Hippocampal formation (tissue), 2 donors: ENCODE data around the gene MVK.
"Not testable (repeated sequence)": the region's sequence is repeated elsewhere in the genome, so short reads cannot be mapped to it uniquely, and the experiment has no call there.

Source experiments
- DNase-seq, 2 donors: peaks; one replicate each; lab custom pipeline; 2025; lab: John Stamatoyannopoulos, UW

MVK gene

DNA sequence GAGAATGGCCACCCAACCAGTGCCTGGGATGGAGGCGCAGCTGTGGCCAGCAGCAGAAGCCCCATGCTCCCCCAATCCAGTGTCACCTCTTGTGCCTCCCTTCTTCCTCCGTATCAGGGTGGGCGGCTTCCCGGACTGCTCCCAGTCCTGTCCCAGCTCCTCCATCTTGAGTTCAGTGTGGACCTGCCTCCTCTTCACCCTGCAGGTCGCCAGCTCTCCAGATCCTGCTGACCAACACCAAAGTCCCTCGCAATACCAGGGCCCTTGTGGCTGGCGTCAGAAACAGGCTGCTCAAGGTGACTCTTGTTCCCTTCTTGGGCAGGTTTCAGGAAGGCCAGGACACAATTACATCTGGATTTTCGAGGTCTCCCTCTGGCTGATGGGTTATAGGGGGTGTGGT lies 17.0 kb downstream of the MVK start:
- no peak for DNase-seq

DNA sequence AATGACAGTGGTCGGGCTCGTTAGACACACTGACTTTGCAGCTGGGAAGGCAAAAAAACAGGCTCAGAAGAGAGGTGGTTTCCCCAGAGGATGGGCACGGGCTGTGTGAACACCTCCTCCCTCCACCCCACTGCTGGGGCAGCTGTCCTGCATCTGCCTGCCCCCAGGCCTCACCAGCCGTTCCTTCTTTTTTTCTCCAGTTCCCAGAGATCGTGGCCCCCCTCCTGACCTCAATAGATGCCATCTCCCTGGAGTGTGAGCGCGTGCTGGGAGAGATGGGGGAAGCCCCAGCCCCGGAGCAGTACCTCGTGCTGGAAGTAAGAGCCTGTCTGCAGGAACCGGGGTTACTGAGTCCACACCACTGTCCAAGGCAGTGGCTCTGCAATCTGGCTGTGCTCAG lies 17.4 kb downstream of the MVK start:
- no peak for DNase-seq

GRCh38 chr12:109592195-109592904 lies 18.8 kb downstream of the MVK start:
- no peak for DNase-seq

DNA sequence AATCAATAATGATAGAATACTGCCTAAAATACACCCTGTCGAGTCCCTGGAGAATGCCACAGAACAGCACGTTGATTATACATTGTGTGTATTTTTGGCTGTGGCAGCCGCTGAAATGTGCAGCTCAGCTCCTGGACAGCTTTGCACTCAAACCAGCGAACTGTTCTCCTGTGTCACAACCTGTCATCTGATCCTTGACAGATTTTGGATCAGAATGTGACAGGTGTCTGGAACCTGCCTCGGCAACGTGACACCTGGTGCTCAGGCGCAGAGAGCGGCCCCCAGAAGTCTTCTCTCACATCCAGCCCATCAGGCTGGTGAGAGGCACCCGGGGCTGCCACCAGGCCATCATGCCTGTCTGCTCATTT lies 19.3 kb downstream of the MVK start:
- DNase-seq, result no peak

DNA sequence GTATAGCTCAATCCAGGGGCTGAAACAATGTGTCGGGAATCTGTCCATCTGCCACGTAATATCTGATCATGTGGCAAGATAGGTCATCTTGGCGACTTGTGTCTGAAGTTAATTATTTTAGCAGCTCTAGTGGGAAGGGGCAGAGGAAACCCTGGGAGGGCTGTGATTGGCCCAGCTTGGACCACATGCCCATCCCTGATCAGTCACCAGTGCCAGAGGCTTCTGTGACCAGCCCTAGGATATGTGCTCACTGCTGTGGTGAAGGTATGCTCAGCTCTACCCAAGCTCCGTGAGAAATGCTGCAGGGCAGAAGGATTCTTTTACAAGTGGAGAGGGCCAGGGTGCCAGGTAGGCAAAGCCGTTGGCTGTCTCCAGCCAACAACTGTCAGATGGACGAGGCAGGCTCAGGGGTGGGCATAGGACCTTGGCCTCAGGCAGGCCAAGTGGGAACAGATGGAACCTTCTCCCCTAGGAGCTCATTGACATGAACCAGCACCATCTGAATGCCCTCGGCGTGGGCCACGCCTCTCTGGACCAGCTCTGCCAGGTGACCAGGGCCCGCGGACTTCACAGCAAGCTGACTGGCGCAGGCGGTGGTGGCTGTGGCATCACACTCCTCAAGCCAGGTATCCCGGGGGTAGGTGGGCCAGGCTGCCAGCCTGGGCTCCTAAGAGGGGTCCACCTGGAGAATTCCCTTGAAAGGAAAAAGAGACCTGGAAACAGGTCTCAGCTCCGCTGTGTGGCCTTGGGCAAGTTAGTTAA lies 21.1 kb downstream of the MVK start:
- no peak for DNase-seq

GRCh38 chr12:109595321-109595902 lies 21.8 kb downstream of the MVK start:
- no peak for DNase-seq

DNA sequence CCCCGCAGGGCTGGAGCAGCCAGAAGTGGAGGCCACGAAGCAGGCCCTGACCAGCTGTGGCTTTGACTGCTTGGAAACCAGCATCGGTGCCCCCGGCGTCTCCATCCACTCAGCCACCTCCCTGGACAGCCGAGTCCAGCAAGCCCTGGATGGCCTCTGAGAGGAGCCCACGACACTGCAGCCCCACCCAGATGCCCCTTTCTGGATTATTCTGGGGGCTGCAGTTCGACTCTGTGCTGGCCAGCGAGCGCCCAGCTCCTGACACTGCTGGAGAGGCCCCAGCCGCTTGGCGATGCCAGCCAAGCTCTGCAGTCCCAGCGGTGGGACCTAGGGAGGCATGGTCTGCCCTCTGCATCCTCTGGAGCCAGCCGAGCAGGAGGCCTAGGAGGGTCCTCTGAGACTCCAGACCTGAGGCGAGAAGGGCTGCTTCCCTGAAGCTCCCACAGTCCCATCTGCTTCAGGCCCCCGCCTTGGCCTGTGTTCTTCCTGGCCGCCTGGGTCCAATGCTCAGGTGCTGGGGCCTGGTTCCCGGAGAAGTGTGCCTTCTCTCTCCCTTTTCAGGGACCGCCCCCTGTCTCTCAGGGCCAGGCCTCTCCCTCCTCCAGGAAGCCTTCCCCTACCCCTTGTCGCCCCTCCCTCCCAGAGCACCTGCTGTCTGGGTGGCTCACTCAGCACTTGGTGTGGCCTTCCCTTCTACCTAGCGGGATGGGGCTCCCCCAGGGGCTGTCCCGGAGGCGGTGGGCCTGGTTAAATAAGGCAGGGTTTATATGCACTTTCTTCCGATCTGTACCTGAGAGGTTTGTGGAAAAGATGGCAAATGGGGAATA lies 23.0 kb downstream of the MVK start:
- no peak for DNase-seq

GRCh38 chr12:109597414-109597794 lies 23.8 kb downstream of the MVK start:
- DNase-seq, result no peak

DNA sequence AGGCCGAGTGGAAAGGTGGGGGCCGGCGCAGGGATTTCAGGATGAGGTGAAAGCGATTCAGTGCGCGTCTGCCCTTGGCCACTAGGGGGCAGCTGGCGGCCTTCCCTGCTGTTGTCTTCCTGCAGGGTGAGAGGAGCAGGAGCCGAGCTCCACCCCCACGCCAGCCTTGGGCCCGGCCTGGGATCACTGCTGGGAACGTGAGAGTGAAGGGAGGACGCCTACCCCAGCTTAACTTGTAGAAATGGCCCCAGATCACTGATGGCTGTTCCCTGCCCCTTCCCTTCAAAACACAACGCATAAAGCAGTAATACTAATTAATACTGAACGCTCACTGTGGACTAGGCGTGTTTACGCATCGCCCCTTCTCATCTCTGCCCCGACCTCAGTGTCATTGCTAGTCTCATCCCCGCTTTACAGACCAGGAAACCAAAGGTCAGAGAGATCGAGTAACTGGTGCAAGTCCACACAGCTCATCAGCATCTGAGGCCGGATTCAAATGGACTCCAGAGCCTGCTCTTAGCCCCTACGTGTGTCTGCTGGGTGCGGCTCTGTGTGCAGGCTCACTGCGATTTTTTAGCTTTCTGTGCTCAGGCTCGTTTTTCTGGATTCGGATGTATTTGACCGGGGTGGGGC lies 24.3 kb downstream of the MVK start:
- DNase-seq, result peak; percentile 60 to 86

GRCh38 chr12:109598428-109598854 lies 24.8 kb downstream of the MVK start:
- no peak for DNase-seq

- no peak for DNase-seq
Measured at GRCh38 chr12:109599087-109599486, 25.5 kb downstream of the MVK start.

DNA sequence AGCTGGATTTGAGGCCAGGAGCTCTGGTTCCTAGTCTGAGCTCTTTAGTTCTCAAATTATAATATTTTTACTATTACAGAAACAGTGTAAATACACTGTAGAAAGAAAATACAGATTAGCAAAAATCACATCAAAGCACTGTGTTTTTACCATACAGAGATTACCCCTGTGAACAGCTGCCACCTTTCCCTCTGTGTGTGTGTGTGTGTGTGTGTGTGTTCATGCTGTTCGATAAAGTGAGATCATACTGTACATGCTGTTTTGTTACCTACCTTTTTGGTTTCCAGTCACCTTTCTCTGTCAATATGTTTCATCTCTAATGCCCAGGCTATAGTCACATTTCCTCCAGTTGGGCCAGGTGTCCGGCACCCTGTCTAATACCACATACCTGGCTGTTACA lies 26.9 kb downstream of the MVK start:
- no peak for DNase-seq

GRCh38 chr12:109600995-109601394 lies 27.4 kb downstream of the MVK start:
- no peak for DNase-seq

GRCh38 chr12:109601557-109601956 lies 28.0 kb downstream of the MVK start:
- DNase-seq, result no peak

- DNase-seq, result not testable (repeated sequence)
Measured at GRCh38 chr12:109602132-109602531, 28.5 kb downstream of the MVK start.

GRCh38 chr12:109604132-109604585 lies 30.6 kb downstream of the MVK start:
- DNase-seq, result no peak

GRCh38 chr12:109605016-109605415 lies 31.4 kb downstream of the MVK start:
- DNase-seq, result no peak

- DNase-seq, result no peak
Measured at GRCh38 chr12:109605599-109606228, 32.1 kb downstream of the MVK start.

- peak; percentile 57 to 66 for DNase-seq
Measured at GRCh38 chr12:109606320-109607028, 32.9 kb downstream of the MVK start.

- no peak for DNase-seq
Measured at GRCh38 chr12:109607618-109608017, 34.0 kb downstream of the MVK start.

- no peak for DNase-seq
Measured at GRCh38 chr12:109608270-109608669, 34.7 kb downstream of the MVK start.
